Raji (cell line): Measurements from ENCODE around the gene FASTK.

Experiments
- POLR2A ChIP-seq: IDR thresholded peaks from 2 replicates; pipeline ENCODE4 v1.6.1; 2011; ENCODE audit warnings: low read depth, low read length, control low read depth; ENCODE audit not compliant: insufficient read depth

FASTK gene

DNA sequence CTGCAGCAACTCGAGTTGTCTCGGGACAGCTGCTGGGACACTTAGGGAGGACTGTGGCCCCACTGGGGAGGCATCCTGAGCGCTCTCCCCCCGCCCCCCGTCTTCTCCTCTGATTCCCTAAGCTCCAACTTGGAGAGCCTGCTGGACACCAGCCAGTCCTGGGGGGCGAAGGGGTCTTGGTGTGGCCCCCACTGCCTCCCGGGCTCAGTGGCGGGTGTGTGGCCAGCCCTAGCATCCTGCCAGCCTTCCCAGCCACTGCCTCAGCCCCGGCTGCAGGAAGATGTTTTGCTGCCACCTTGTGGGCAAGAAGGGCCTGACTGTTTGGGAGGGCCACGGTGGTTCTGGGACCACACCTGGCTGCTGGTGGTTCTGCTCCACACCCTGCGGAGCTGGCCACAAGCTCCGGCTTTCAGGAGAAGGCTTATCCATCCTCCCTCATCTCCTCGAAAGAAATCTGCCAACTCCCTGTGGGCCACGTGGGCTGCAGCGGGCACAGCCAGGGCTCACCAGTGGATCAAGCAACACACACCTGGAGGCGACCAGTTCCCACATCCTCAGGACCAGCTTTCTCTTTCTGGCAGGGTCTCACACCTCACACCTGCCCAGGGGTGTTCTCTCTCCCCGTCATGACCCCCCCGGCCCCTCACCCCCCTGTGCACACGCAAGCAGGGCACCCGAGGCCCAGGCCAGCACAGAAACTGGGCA lies 30.5 kb upstream of the FASTK start:
- no peak for TF ChIP-seq POLR2A

DNA sequence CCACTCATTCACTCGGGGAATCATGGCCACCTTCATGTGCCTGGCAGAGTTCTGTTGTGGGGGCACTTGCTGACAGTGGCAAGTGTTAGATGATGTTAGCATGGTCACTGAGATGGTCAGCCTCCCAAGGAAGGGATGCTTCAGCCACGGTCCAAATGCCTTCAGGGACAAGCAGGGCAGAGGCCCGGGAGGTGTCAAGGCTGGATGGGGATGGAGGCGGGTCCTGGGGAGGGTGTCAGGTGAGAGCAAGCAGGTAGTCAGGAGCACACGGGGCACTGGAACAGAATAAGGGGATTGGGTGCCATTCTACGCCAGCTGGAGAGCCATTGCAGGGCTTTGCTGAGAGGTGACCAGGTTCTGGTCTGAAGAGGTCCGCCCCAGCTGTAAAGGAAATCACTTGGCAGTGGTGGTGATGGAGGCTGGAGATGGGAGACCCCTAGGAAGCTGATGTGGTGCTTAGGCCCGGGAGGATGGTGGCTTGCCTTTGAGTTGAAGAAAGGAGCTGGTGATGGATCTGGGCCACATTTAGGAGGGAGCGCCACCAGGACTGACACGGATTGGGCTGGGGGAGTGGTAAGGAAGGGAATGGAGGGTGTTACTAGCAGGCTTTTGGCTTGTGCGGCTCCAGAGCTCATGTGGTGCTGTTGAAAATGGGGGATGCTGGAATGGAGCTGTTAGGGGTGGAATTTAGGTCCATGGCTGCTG lies 29.8 kb upstream of the FASTK start:
- no peak for TF ChIP-seq POLR2A

DNA sequence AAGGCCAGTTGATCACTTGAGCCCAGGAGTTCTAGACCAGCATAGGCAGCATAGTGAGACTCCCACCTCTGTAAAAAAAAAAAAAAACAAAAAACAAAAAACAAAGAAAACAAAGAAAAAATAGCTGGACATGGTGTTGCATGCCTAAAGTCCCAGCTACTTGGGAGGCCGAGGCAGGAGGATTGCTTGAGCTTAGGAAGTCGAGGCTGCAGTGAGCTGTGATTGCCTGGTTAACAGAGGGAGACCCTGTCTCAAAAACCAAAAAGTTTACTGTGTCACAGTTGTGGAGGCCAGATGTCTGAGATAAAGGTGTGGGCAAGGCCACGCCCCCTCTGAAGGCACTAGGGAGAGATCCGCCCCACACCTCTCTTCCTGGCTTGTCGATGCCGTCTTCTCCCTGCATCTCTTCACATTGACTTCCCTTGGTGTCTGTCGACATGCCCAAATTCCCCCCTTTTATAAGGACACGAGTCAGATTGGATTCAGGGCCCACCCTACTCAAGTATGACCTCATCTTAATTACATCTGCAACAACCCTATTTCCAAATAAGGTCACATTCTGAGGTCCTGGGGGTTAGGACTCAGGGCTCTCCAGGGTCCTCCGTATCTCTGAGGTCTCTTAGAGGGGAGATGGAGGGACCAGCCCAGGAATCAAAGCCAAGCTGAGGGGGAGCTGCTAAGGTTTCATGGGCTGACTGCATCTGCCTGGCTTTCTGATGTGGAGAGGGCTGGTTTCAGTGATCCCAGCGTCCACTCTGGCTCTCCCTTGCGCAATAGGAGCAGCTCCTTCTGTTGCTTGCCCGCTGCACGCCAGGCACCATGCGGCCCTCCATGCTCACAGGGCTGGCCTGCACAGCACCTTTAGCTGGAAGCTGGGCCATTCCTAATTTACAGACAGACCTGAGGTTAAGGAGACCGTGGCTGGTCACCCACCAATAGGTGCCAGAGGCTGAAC lies 28.8 kb upstream of the FASTK start:
- TF ChIP-seq POLR2A = no peak

DNA sequence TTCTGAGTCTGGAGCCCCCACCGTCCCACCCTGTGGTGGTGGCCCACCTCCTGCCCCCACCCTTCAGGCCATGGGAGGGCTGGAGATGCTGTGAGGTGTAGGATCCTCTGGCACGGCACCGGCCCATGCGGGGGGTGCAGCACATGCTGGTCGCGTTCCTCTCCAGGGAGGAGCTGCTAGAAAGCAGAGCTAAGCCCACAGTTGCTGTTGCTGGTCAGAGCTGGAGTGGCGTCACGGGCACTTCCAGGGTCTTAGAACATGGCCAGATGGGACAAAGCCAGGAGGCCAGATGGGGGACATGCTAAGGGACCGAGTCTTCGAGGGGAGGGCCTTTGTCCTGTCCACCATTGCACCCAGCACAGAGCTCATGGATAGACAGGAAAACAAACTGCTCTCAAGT lies 27.3 kb upstream of the FASTK start:
- no peak for TF ChIP-seq POLR2A

DNA sequence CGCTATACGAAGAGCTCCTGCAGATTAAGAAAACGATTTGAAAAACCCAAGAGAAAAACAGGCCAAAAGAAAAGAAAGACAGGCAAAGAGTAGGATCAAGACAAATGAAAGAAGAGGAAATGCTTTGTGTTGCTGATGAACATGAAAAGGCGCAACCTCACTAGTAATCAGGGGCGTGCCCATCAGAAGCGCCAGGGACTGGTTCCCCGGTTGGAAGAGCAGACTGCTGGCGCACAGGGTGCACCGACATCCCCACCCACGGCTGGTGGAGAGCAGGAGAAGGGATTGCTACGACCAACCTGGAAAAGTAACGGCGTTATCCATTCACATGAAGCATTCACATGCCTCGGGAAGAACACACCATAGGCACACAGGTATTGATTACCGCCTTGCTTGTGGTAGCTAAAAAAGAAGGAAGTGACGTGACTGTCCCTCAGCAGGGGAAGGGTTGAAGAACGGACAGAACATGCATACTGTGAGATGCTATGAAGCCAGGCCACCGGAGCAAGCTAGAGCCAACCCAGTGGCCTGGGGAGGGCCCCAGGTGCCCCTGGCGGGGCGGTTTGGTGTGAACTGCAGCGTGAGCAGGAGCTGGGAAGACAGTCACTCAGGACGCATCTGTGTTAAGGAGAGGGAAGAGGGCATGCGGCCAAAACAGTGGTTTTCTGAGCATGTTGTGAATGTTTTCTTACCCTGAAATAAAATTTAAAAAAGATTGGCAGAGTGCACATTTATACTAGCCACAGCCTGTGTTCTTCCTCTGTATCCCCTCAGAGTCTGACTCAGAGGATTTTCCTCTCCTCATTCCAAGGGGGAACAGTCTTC lies 24.0 kb upstream of the FASTK start:
- TF ChIP-seq POLR2A = no peak

DNA sequence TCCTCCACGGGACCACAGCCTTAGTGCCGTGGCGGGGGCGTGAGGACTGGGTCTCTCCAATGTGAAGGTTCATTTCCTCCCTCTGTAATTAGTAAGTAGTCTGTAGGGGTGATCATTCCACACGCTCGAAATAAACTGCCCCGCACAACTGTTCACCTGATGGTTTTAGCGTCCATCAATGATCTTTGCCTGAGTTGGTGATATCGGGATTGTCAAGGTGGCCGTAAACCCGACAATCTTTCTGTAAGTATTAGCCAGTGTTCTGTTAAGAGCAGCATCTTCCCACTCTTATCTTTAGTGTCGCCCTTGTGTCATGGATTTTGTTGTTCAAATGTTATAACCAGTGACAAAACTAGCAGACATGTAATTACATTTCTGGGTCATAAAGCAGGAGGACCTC lies 23.4 kb upstream of the FASTK start:
- TF ChIP-seq POLR2A = no peak

DNA sequence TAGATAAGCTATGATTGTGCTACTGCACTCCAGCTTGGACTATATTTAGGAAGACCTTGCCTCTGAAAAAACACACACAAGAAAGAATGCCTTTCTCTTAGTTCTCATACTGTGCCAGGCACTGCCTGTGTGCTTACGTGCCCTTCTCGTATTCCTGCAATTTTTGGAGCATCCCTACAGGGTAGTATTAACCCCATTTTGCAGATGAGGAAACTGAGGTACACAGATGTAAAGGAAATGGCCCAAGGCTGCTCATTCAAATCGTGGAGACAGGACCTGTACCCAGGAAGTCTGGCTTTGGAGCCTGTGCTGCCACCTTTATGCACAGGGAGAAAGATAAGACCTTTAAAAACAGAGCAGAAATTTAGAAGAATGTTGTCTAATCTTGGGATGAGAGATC lies 22.4 kb upstream of the FASTK start:
- TF ChIP-seq POLR2A = no peak

DNA sequence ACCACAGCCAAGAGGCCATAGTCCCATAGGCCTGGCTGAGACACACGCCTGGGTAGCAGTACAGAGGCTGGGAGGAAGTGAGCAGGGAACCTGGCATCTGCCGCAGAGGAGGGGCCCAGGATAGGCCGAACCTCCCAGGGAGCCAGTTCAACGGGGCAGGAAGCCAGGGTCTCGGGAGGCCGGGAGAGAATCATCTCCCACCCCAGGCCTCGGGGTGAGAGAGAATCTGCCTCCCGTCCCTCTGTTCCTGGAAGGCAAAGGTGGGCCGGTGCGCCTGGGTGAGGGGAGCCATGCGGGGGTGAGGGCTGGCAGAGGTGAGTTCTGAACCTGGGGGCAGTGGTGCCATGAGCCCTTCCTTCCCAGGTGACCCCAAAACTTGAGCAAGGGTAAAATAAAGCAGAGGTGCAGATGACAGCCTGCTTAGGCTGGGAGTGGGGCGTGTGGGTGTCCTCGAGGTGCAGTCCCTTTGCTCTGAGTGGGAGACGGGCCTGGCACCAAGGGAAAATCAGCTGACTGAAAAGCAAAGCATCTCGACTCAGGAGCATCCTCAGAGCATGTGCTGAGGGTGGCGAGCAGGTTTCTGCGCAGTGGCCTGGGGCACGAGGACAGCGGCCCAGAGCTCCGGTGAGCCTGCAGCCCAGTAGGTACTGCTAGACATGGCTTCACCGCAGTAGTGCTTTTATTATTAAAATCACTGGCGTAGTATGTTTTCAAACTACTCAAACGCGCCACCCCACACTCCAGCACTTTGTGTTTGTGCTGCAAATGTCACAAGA lies 21.2 kb upstream of the FASTK start:
- TF ChIP-seq POLR2A = no peak

DNA sequence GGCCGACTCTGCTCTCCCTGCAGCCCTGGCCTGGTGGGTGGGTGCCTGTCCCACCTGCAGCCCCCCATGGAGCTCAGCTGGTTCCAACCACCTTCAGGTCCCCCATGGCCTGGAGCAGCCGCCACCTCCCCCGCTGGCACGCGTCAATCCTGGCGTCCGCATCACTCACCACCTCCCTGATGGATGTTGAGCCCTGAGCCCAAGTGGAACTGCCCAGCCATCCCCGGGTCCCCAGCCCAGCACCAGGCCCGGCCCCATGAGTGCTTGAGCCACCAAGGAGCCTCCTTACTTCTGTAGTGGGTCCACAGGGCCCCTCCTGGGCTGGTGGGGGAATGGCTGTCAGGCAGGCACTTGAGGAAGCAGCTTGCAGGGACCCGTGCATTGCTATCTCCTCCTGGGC lies 20.3 kb upstream of the FASTK start:
- no peak for TF ChIP-seq POLR2A

DNA sequence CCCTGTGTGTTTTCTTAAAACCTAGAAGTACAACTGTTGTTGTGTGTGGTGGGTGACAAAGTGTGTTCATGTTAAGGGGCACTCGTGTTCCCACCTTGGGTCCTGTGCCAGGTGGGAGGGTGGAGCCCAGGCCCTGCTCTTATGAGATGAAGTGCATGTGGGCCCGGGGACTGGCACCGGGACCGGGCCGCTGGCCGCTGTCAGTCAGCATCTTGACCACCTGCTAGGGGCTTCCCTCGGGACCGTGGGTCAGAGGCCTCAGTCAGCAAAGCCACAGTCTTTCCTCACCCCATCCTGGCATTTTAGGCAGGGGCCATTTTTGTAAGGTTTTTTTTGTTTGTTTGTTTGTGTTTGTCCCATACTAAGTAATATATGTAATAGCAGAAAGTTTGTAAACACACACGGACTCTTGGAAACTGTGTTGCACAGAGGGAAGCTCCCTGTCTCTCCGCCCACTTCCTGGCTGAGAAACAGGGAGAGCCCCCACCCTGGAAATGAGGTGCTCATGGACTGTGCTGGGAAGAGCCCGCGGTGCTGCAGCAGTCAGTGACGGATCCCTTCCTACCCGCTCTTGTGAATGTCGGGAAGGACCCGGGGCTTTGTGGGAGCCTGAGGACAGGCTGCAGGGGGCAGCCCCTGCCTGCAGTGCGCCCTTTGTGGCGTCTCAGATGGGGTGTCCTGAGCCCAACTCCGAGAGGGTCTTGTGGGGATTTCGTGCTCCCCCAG lies 19.0 kb upstream of the FASTK start:
- TF ChIP-seq POLR2A = no peak

DNA sequence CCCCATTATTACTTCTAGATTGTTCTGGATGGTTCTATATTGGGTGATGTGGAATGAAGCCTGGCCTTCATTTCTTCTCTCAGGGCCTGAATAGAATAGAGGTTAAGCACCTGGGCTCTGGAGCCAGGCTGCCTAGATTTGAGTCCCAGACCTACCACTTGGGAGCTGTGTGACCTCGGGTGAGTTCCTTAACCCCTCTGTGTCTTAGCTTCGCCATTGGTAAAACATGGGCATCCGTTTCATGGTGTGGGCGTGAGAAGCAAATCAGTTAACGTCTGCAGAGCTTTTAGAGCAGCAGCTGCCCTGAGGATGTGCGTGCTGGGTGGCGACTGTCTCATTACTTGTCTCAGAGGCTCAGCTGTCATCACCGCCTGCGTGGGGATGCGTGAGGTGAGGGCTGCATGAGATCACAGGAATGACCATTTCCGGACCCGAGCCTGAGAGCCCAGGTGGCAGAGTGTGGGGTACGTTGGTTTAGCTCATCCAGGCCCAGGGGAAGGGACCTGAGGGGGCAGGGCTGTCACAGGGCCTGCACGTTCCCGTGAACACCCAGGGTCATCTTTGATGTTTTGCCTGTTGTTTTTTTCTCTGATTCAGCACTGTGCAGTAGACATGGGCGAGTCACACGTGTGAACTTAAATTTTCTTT lies 15.3 kb upstream of the FASTK start:
- no peak for TF ChIP-seq POLR2A

DNA sequence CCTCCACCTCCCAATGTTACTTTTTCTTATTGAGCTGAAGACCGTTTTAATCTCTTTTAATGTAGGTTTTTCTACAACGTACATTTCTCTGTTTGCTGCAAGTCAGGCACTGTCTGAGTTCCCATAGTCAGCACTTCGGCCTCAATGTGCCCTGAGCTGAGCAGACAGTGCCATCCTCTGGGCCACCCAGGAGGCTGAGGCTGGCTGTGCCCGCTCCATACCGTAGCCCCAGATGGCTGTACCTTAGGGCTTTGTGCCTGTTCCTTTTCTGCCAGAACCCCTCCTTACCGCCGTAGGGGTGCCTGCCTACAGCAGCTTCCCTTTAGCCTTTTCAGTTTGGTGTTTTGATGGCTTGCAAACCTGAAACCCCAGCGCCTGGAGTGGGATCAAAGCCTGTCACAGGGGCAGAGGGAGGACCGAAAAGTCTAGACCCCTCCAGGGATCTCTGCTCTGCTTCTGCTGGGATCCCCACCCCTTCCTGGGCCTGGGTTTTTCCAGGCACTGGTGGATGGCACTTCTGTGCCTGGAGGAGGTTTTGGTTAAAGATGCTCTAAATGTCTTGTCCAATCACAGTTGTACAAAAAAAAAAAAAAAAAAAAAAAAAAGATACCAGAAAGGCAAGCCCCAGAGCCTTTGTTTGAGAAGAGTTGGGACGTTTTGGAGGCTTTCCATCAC lies 14.7 kb upstream of the FASTK start:
- no peak for TF ChIP-seq POLR2A
